ENCODE data around the gene MIS18A.

GRCh38 chr21:32320726-32321125, 41.9 kb upstream of the MIS18A start:
- TF ChIP-seq CTCF (IDR thresholded peaks at IDR 0.05): no peak
- no peak for TF ChIP-seq POLR2A (IDR thresholded peaks at IDR 0.05)
